IMR-90 (cell line): ENCODE measurements around the gene OR51S1.

ENCODE experiments used
- MAFK ChIP-seq: IDR thresholded peaks from 2 replicates; pipeline ENCODE4 v1.6.1; 2012; ENCODE audit warnings: low read depth, low read length, improper control_type of control experiment
- TF ChIP-seq, protein P1 (sequence below): conservative IDR thresholded peaks from 2 replicates; pipeline ENCODE4 v1.5.1; 2012; ENCODE audit warnings: mild to moderate bottlenecking, low read depth, low read length, improper control_type of control experiment

DNA sequence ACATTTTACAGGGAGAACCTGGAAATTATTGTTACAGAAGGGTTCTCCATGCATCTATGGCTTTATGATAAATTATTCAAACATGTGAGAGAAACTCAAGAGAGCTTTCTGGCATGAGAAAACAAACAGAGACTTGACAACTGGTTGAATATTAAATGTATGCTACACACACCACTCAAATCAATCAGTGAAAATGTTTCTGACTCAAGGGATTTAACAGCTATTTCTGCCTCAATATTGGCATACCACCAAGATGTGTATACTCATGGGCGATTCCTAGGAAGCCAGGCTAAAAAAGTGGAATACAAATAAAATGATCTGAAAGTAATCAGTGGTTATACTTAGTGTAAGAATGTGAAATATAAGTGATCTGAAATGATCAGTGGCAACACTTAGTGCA is 16.8 kb upstream of the OR51S1 start:
- TF ChIP-seq MAFK = no peak
- TF ChIP-seq, protein P1, sequence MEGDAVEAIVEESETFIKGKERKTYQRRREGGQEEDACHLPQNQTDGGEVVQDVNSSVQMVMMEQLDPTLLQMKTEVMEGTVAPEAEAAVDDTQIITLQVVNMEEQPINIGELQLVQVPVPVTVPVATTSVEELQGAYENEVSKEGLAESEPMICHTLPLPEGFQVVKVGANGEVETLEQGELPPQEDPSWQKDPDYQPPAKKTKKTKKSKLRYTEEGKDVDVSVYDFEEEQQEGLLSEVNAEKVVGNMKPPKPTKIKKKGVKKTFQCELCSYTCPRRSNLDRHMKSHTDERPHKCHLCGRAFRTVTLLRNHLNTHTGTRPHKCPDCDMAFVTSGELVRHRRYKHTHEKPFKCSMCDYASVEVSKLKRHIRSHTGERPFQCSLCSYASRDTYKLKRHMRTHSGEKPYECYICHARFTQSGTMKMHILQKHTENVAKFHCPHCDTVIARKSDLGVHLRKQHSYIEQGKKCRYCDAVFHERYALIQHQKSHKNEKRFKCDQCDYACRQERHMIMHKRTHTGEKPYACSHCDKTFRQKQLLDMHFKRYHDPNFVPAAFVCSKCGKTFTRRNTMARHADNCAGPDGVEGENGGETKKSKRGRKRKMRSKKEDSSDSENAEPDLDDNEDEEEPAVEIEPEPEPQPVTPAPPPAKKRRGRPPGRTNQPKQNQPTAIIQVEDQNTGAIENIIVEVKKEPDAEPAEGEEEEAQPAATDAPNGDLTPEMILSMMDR = no peak
